AG04450 (cell line): ENCODE measurements around the gene TMEM234. TPM values are rescaled to one million over a fixed set of nuclear protein-coding genes. Genes with fewer than 3 reads are reported as not detected.
"Not testable (repeated sequence)": the region's sequence is repeated elsewhere in the genome, so short reads cannot be mapped to it uniquely, and the experiment has no call there.

Experiments used
- CTCF ChIA-PET: fragments of 300-600, 350-600 bp; formaldehyde crosslinking; extraction: SDS; loops from one replicate; lab custom pipeline; 2022; ENCODE audit warnings: antibody characterized with exemption, inconsistent platforms; lab: Charles Lee
- POLR2A ChIA-PET: fragments of 350-600 bp; formaldehyde crosslinking; extraction: SDS; loops from one replicate; lab custom pipeline; 2021; ENCODE audit warnings: antibody characterized with exemption, inconsistent platforms; lab: Yijun Ruan, JAX
- DNase-seq: peaks from one replicate; pipeline ENCODE4 v3.0.0-alpha.2; 2011; ENCODE audit warnings: low read depth, low spot score
- H3K27ac ChIP-seq: one replicate; pipeline ENCODE4 v1.5.1; 2012; ENCODE audit warnings: low read depth, low read length, control low read depth
- H3K27me3 ChIP-seq: one replicate; pipeline ENCODE4 v1.6.0; 2012; ENCODE audit warnings: low read length; ENCODE audit not compliant: control insufficient read depth, insufficient read depth
- H3K4me3 ChIP-seq: 2 replicates; pipeline ENCODE4 v1.5.1; 2011; ENCODE audit warnings: mild to moderate bottlenecking, low read depth, low read length, control low read depth
- H3K9me3 ChIP-seq: 2 replicates; pipeline ENCODE4 v1.5.1; 2012; ENCODE audit warnings: low read length; ENCODE audit not compliant: control insufficient read depth, insufficient read depth
- CTCF ChIP-seq: IDR thresholded peaks from 2 replicates; pipeline ENCODE4 v1.5.1; 2011; ENCODE audit warnings: low read depth, low read length, control low read depth, inconsistent platforms
- polyA plus RNA-seq: library from polyadenylated mRNA; depleted of rRNA; stranded (reverse); fragments of >200 nt; gene quantifications from 2 replicates; pipeline ENCODE4 v1.2.3, GENCODE V29; 2011

TMEM234 gene
- polyA plus RNA-seq, 1 experiment = 17.3 TPM

- DNase-seq = no peak
- ChIA-PET CTCF (no interaction called here), POLR2A (no interaction called here)
- Histone ChIP-seq H3K4me3 (no peak overlapping the region), H3K27me3 (no peaks in the 10 kb centered on the region), H3K27ac (no peak overlapping the region), H3K9me3 (no peaks in the 10 kb centered on the region)
- no peak for TF ChIP-seq CTCF
Observed at GRCh38 chr1:32263744-32264143, 41.6 kb upstream of the TMEM234 start.

- H3K27ac ChIP-seq, POLR2A ChIA-PET, H3K9me3 ChIP-seq, H3K27me3 ChIP-seq, DNase-seq, H3K4me3 ChIP-seq: not testable (repeated sequence)
- CTCF ChIA-PET = interaction anchor here (0.9 kb wide), 1 partner anchor 14 kb away, joined by 3 read pairs; no protein-coding TSS in a partner anchor
Observed at GRCh38 chr1:32263236-32263593, 41.1 kb upstream of the TMEM234 start.

GRCh38 chr1:32257227-32257508 lies 35.0 kb upstream of the TMEM234 start:
- no peak overlapping the region for H3K27ac ChIP-seq
- H3K27me3 ChIP-seq = no peaks in the 10 kb centered on the region
- no peak overlapping the region for H3K4me3 ChIP-seq
- ChIA-PET POLR2A (no interaction called here), CTCF (interaction anchor here (2.6 kb wide), 1 partner anchor 9 kb away, joined by 14 read pairs; no protein-coding TSS in a partner anchor)
- TF ChIP-seq CTCF = no peak
- no peaks in the 10 kb centered on the region for H3K9me3 ChIP-seq
- no peak for DNase-seq

GRCh38 chr1:32256473-32257226 lies 34.5 kb upstream of the TMEM234 start:
- CTCF ChIA-PET = interaction anchor here (1.4 to 2.6 kb wide), 2 partner anchors 8 to 10 kb away, joined by 9 to 14 read pairs; no protein-coding TSS in a partner anchor
- H3K27ac ChIP-seq = no peak overlapping the region
- no peak for DNase-seq
- no peak overlapping the region for H3K4me3 ChIP-seq
- no peaks in the 10 kb centered on the region for H3K9me3 ChIP-seq
- no peak for TF ChIP-seq CTCF
- H3K27me3 ChIP-seq = no peaks in the 10 kb centered on the region
- POLR2A ChIA-PET = no interaction called here

GRCh38 chr1:32255072-32256071 lies 33.2 kb upstream of the TMEM234 start:
- DNase-seq = no peak
- CTCF ChIA-PET = interaction anchor here (0.6 to 1.4 kb wide), 2 partner anchors 9 to 32 kb away, joined by 4 to 9 read pairs; no protein-coding TSS in a partner anchor

More at GRCh38 chr1:32255072-32256071, 33.2 kb upstream of the TMEM234 start:
- H3K27me3 ChIP-seq = no peaks in the 10 kb centered on the region
- no peak for TF ChIP-seq CTCF
- no peak overlapping the region for H3K4me3 ChIP-seq
- no peaks in the 10 kb centered on the region for H3K9me3 ChIP-seq
- POLR2A ChIA-PET = no interaction called here
- H3K27ac ChIP-seq = no peak overlapping the region
